Kidney epithelial cell (primary cell): ENCODE data around the gene WTIP. TPM values are rescaled to one million over a fixed set of nuclear protein-coding genes. Genes with fewer than 3 reads are reported as not detected.

Source experiments
- DNase-seq: peaks from one replicate; pipeline ENCODE4 v3.0.0-alpha.2; 2010; ENCODE audit warnings: low read depth
- H3K27me3 ChIP-seq: 2 replicates; pipeline ENCODE4 v1.6.0; 2011; ENCODE audit warnings: low read length; ENCODE audit not compliant: control insufficient read depth, insufficient read depth
- H3K36me3 ChIP-seq: 2 replicates; pipeline ENCODE4 v1.5.1; 2011; ENCODE audit warnings: low read length; ENCODE audit not compliant: control insufficient read depth, insufficient read depth
- H3K4me3 ChIP-seq: 2 replicates; pipeline ENCODE4 v1.5.1; 2011; ENCODE audit warnings: low read depth, mild to moderate bottlenecking, control low read depth, low read length
- total RNA-seq: library from RNA; depleted of rRNA; stranded (reverse); fragments of >200 nt; gene quantifications from 2 replicates; pipeline ENCODE4 v1.2.3, GENCODE V29; 2015
- TF ChIP-seq, protein P1 (sequence below): IDR thresholded peaks from 2 replicates; pipeline ENCODE4 v1.5.1; 2011; ENCODE audit warnings: mild to moderate bottlenecking, moderate library complexity, low read length, control low read depth, inconsistent platforms; ENCODE audit not compliant: insufficient read depth, poor library complexity, severe bottlenecking

WTIP gene
- total RNA-seq, 1 donor from 2014 or later, result 33.4 TPM

DNA sequence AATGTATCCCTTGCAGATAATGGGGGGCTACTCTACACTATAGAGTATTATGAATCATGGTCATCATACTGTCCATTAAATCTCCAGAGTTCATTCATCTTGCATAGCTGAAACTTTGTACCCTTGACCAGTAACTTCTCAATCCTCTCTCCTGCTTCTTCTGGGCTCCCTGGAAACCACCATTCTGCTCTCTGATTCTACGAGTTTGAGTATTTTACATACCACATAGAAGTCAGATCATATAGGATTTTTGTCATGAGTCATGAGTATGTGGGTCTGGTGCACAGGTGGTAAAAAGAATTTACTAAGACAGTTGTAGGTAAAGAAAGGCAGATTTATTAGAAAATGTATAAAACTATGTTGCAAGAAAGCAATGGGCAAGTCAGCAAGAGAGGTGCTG is 41.9 kb downstream of the WTIP start:
- no peak for DNase-seq
- TF ChIP-seq, protein P1, sequence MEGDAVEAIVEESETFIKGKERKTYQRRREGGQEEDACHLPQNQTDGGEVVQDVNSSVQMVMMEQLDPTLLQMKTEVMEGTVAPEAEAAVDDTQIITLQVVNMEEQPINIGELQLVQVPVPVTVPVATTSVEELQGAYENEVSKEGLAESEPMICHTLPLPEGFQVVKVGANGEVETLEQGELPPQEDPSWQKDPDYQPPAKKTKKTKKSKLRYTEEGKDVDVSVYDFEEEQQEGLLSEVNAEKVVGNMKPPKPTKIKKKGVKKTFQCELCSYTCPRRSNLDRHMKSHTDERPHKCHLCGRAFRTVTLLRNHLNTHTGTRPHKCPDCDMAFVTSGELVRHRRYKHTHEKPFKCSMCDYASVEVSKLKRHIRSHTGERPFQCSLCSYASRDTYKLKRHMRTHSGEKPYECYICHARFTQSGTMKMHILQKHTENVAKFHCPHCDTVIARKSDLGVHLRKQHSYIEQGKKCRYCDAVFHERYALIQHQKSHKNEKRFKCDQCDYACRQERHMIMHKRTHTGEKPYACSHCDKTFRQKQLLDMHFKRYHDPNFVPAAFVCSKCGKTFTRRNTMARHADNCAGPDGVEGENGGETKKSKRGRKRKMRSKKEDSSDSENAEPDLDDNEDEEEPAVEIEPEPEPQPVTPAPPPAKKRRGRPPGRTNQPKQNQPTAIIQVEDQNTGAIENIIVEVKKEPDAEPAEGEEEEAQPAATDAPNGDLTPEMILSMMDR, result no peak
- H3K4me3 ChIP-seq, result no peak overlapping the region
- H3K27me3 ChIP-seq, result no peaks in the 10 kb centered on the region
- no peaks in the 10 kb centered on the region for H3K36me3 ChIP-seq

DNA sequence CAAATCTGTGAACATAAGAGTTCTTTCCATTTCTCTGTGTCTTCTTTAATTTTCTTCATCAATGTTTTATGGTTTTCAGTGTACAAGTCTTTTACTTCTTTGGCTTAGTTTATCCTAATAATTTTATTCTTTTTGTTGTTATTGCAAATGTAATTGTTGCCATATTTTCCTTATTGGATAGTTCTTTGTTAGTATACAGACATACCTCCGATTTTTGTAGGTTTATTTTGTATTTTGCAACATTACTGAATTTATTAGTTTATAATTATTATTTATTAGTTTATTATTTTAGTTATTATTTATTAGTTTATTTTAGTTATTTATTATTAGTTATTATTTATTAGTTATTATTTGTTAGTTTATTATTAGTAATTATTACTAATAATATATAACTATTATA is 43.4 kb downstream of the WTIP start:
- TF ChIP-seq, protein P1, result no peak
- Histone ChIP-seq H3K27me3 (no peaks in the 10 kb centered on the region), H3K4me3 (no peak overlapping the region), H3K36me3 (no peaks in the 10 kb centered on the region)
- DNase-seq, result no peak

DNA sequence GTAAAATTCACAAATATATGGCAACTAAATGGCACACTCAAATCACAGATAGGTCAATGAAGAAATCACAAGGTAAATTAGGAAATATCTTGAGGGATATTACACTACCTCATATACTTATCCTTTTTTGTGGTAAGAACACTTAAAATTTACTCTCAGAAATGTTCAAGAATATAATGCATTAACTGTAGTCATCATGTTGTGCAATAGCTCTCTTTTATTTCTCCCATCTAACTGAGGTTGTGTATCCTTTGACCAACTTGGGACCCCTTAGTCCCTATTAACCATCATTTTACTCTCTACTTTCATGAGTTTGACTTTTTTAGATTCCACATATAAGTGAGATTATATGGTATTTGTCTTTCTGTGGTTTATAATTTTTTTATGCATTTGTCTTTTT is 52.6 kb downstream of the WTIP start:
- H3K36me3 ChIP-seq, result no peaks in the 10 kb centered on the region
- no peaks in the 10 kb centered on the region for H3K27me3 ChIP-seq
- DNase-seq, result no peak
- H3K4me3 ChIP-seq, result no peak overlapping the region
- TF ChIP-seq, protein P1, result no peak

DNA sequence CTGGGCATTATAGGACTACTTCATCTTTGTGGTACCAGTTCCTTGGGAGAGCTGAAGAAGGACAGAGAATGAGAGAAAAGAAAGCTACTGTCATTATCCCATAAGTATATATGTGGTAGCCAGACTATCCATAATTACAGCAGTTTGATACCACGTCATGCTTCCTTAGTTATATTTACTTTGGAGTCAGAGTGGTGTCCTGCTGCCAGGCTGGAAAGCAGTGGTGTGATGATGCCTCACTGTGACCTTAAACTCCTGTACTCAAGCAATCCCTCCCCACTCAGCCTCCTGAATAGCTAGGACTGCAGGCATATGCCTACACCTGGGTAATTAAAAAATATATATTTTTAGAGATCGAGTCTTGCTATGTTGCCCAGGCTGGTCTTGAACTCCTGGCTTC is 57.8 kb downstream of the WTIP start:
- Histone ChIP-seq H3K27me3 (no peaks in the 10 kb centered on the region), H3K4me3 (no peak overlapping the region), H3K36me3 (no peaks in the 10 kb centered on the region)
- DNase-seq, result no peak
- TF ChIP-seq, protein P1, result no peak

DNA sequence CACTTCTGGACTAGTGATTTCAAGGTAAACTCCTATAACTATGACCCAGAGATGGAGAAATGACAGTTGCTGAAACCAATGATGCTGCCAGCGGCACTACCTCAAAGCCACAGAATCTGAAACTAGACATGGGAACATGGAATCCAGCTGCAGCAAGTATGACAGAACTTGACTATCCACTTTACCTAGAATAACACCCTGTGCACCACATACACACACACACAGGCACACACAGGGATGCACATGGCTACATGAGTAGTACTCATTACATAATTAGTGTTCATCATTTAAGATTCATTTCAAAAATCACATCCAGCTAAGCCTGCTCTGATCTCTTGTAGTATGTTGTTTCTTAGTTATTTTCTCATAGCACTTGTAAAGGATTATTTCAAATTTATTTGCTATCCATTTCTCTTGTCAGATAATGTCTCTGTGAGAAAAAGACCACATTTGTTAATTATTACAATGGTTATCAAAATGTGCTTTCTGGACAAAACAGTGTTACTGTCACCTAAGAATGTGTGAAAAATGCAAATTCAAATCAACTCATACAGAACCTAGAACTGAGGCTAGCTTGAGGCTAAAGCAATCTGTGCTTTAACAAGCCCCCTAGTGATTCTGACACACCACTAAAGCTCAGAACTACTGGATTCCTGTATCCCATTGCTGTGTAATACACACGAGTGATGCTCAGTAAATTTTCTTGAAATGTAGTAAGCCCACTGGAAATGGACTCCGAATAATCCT is 59.4 kb downstream of the WTIP start:
- no peak for DNase-seq
- no peaks in the 10 kb centered on the region for H3K27me3 ChIP-seq
- no peaks in the 10 kb centered on the region for H3K36me3 ChIP-seq
- no peak overlapping the region for H3K4me3 ChIP-seq
- TF ChIP-seq, protein P1, result no peak

DNA sequence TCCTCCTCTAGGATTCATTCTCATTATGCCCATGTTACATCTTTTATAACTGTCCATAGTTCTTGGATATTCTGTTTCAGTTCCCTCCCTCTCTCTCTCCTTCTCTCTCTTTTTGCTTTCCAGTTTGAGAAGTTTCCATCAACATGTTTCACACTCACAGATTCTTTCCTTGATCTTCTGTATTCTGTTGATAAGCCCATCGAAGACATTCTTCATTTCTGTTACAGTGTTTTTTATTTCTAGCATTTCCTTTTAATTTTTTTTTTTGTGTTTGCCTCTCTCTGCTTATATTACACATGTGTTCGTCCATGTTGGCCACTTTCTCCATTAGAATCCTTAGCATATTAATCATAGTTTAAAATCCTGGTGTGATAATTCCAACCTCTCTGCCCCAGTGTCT is 68.3 kb downstream of the WTIP start:
- no peaks in the 10 kb centered on the region for H3K36me3 ChIP-seq
- no peaks in the 10 kb centered on the region for H3K27me3 ChIP-seq
- TF ChIP-seq, protein P1, result no peak
- DNase-seq, result no peak
- no peak overlapping the region for H3K4me3 ChIP-seq
